Measurements from ENCODE around the gene QRFP.

QRFP gene

DNA sequence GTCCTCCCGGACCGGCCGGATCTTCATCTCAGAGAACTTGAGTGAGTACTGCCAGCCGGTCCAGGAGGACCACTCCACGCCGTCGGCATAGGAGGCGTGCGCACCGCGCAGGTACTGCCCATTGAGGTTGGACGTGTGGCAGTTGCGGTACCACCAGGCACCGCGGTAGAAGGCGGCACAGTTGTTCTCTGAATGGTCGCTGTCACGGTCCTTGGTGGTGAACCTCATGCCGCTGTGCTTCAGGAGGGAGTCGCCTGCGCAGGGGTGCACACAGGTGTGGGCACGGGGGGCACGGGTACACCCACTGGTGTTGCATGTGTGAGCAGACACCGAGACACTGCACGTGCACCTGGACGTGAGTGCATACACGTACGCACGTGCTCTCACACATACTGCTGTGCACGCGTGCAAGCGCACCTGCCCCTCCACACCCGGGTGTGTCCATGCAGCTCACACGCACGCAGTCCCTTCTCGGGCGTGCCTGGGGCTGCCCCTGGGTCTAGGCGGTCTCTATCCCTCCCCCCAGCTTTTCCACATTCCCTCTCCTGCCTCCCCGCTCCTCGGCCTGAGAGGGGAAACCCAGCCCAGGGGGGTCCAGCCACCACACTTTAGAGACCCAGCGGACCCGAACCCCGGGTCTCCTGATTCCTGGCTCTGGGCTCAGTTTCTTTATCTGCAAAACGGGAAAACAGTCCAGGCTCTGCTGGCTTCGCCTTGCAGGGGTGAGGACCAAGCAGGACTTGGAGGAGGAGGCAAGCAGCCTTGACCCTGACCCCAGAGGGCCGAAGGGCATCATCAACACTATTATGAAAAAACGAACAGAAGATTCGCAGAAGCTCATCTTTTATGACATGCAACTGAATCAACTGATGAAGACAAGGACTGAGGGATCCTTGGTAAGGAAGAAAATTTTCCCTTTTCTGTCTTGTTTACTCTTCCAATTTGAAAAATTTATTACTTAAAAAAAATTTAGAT is 7.7 kb upstream of the QRFP start:
- no peak for DNase-seq

DNA sequence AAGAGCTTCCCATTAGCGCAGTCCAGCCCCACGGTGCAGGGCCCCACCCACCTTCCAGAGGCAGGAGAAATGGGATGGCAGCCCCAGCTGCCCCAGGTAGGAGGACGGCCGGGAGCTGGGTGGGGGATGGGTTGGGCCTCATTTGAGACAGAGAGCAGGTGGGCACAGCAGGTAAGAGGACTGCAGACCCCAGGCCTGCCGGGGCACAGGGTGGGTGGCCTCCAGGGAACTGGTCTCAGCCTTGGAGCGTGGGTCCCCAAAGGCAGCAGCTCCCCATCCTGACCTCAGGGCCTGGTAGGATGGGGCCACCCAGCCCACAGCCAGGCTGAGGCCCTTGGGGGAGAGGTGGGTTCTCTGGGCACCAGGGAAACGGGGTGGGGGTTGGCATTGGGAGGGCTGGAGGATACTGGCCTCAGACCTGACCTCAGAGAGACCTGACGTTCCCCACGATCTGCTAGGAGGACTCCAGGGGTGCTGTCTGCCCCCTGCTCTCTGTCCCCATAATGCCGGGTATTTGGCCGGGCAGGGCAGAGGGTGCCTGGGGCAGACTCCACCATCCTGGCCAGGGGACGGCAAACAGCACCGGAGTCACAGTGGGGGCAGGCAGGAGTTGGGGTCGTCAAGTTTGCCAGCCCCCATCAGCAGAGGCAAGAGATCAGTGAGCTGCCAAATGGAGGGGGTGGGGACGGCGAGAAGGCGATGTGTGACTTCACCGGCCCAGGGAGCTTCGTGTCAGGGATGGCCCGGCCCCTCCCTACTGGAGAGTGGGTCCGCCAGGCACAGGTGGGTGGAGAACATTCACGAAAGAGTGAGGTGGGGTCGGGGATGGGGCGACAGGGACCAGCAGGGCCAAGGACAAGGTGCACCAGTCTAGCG is 6.8 kb upstream of the QRFP start:
- DNase-seq = no peak

DNA sequence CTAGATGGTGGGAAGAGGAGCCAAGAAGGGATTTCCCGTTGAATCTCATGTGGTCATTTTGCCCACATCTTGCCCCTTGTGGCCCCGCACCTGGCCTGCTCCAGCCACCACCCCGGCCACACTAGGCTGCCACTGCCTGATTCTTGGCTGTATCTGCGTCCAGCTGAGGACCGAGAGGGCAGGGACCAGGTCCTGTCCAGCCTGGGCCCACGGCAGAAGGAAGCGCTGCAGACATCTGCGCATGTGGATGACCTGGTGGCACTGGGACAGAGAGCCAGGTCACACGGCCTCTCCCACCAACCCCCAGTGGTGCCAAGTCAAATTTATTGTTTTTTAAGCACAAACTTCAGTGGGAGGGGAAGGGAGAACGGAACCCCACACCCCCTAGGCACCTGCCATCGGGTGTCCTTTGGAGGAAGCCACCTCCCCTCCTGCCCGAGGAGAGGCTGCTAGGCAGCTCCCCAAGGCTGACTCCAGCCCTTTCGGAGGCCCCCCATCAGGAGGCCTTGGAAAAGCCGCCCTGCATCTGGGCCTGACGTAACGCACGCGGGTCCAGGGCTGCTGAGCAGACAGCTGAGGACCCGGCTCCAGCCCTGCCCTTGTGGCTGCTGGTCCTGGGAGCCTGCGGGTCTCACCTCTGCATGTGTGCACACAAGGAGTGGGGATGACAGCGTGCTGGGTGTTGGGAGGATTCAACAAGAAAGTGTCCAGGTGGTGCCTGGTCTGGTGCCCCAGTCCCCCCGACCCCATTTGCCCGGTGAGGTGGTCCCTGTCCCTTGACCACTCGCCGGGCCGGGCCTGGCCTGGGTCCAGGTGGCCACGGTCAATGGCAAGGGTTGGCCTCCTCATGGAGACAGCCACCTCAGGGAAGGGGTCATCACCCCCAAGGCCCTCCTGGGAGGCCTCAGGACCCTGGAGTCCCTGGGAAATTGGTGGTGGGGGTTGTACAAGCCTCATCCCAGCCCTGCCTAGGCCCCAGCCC is 5.9 kb upstream of the QRFP start:
- no peak for DNase-seq

DNA sequence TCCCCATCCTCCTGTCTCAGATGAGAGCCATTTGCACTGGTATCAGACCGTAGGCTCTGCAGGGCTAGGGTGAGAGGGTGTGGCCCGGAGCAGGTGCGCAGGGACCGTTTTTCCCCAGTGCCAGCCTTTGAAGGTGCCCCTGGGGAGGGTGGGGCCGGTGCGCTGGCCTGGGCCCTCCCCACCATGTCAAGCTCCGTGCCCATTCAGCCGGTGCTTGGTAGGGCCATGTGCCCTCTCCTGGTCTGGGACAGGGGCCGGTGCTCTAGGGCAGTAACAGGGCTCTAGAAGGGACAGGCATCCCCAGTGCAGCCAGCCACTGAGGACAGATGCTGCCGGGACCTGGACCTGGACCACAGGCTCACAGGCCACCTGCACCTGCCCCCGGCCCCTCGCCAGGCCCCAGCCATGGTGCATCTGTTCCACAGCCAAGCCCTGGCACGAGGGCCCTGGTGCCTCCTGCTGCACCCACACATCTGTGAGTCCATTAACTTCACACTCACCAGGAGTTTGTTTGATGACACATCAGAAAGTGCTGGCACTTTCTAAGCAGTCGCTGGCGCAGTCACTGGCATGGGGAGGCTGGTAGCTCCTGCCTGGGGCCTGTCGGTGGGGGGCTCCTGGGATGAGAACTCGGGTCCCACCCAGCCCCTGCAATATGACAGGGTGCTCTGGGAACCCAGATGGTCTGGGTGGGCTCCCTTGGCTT is 5.0 kb upstream of the QRFP start:
- DNase-seq = no peak

DNA sequence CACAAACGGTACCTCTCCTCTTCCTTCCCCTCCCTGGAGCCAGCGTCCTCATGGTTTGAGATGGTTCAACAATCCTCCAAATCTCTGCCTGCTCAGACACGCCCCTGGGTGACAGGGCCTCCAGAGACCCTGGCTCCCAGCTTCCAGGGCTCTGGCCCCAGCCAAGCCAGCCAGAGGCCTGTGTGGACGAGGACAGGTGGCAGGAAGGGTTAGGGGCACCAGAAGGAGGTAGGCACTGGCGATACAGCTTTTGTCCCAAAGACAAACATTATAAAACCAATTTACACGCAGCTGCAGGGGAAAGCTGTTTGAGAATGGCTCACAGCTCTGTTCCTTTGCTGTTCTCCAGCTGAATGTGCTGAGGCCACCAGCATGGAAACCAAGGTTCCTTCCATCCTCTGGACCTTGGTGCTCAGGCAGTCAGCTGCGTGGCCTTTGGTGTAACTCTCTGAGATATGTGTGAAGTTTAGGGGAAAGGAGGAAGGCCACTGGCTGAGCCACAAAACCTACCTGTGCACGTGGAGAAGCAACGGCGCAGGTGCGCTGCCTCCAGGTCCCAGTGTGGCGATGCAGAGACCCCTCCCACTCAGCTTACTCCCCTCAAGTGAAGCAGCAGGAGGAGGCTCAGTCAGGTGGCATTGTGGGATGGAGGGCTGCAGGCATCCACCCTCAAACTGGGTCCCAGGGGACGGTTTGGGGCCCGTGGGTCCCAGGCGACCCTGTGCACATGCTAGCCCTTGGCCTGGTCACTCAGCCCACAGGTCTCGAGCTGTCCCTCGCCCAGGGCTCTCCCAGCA is 4.3 kb upstream of the QRFP start:
- no peak for DNase-seq

DNA sequence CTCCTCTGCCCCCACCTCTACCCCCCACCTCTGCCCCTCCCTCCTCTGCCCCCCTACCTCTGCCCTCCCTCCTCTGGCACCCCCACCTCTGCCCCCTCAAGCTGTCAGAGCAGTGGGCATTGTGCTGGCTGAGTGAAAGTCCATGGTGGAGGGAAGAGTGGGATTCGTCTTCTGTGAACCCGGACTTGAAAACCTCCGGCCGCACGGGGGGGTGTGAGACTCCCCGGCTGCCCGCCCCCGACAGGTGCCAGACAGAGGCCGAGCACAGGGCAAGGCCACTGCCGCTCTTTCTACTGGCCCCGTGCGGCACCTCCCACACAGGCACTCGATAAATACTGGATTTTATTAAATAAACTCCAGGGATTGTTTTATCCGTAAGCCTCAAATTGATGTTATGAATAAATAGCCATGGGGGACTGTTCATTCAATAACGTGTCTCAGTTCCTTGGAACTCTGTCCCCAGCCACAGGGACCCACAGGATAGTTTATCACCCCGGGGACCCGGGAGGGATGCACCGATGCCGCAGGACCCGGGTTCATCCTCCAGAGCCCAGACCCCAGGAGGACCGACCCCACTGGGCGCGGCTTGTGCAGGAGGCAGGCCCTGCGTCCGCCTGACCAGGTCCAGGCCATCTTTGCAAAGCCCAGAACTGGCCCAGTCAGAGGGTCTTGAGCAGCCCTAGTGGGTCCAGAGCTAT is 2.6 kb upstream of the QRFP start:
- DNase-seq = no peak

DNA sequence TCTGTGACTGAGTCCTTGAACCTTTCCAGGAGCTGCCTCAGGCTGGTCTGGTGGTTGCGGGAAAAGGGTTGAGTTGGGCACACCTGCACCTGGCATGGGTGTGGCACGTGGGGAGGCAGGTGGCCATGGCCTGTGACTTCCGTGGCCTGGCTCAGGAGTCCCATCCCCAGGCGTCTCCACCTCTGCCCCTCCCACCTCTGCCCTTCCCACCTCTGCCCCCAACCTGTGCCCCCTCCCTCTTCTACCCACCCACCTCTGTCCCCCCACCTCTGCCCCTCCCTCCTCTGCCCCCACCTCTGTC is 1.9 kb upstream of the QRFP start:
- DNase-seq = no peak

DNA sequence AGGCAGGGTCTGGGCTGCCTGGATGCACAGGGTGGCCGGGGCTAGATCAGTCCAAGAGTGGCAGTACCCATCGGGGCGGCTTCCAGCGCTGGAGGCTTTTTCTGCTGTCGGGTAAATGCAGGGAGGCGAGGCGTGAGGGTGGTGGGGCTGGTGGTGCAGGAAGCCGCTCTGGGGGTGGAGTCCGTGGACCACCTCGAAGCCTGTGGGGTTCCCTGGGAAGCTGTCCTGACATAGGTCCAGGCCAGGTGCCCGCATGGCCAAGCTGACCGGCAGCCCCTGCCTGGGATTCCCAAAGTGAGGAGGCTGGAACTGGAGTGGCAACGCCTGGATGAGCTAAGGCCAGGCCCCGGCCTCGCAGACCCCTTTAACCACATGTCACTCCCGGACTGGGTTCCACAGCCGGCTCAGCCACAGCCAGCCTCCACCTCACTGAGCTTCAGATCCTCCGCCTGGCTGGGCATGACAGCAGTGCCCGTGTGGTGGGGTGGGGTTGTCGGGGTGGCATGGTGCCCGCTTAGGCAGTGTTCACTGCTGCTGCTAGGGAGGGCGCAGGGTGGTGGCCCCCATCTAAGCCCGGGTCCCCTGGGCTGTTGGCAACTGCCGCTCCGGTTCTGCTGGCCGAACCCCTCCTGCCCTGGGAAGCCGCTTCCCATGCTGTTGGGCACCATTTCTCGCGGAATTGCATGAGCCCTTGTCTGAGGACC is 1.4 kb upstream of the QRFP start:
- no peak for DNase-seq

DNA sequence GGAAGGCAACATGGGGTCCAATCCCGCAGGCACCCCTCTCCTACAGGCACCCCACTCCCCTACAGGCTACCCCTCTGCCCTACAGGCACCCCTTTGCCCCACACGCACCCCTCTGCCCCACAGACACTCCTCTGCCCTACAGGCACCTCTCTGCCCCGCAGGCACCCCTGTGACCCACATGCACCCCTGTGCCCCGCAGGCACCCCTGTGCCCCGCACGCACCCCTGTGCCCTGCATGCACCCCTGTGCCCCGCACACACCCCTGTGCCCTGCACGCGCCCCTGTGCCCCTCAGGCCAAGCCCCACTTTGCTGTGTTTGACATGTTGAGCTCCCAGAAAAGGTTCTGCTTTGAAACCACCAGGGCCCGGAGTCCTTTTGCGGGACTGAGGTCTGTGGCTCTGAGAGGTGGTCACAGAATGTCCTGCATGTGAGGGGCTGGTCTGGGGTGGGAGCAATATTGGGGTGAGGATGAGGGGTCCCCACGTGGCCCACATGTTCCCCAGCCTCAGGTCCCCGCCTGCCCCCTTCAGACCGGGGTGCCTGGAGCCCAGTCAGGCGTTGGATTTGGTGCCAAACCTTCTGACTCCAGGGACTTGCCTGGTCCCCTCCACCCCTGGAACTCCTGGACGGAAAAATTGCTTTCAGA is 616 bp upstream of the QRFP start:
- DNase-seq = no peak

DNA sequence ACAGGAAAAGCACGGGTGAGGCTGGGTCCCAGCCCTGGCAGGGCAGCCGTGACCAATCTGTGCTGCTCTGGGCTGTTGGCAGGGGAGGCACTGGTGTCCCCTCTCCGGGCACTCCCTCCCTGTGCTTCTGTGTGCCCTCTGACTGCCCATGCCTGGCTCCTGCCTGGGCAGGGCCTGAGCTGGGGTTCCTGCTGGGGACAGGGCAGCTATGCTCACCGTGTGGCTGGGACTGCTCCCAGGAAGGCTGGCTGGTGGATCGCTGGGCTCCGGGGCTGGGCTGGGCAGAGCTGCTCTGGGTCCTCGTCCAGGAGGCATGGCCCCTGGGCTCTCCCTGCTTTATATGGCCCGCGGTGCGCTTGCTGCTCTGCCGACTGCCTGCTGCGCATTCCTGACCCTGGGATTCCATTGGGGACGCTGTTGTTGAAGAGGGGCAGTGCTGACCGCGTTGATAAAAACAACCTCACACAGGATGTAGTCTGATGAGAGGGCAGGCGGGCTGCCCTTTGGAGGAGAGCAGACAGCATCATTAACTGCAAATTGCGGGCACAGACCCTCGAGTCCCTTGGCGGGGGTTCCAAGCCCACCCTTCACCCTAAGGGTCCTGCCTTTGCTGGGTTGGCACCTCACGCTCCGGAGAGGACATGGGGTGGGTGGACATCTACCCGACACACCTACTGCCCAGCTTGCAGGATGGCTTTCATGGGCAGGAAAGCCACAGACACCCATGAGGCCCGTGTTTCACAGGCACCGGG is 955 bp downstream of the QRFP start:
- no peak for DNase-seq

DNA sequence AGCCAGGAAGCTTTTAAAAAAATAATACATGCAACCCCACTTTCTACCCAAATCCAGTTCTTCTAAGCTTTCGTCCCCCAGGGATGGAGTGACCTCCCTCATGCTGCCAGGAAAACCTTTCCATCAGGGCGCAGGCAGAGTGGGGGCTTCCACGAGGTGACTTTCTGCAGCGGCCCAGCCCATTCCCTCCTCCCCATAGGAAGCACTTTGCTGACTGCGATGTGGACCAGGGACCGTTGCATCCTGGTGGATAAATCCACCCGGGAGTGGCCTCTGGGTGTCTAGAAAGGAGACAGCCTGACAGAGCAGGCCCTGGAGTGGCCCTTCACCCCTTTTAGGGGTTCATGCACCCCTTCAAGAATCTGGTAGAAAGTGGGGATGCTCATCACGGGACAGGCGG is 1.6 kb downstream of the QRFP start:
- DNase-seq = no peak

DNA sequence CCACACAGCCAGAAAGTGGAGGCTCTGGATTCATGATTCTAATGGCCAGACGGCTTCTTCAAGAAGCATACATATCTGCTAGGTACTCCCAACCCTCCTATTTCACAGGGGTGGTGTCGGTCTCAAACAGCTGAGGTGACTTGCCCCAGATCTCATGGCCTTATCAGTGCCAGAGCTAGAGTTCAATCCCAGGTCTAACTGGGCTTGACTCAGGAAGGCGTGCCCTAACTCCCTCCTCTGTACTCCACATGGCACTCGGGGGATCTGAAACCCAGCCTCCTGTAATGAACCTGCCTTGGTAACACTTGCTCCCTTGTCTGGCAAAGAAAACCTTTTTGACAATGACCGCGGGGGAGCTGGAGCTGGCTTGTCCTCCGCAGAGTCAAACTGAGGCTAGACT is 2.1 kb downstream of the QRFP start:
- no peak for DNase-seq

DNA sequence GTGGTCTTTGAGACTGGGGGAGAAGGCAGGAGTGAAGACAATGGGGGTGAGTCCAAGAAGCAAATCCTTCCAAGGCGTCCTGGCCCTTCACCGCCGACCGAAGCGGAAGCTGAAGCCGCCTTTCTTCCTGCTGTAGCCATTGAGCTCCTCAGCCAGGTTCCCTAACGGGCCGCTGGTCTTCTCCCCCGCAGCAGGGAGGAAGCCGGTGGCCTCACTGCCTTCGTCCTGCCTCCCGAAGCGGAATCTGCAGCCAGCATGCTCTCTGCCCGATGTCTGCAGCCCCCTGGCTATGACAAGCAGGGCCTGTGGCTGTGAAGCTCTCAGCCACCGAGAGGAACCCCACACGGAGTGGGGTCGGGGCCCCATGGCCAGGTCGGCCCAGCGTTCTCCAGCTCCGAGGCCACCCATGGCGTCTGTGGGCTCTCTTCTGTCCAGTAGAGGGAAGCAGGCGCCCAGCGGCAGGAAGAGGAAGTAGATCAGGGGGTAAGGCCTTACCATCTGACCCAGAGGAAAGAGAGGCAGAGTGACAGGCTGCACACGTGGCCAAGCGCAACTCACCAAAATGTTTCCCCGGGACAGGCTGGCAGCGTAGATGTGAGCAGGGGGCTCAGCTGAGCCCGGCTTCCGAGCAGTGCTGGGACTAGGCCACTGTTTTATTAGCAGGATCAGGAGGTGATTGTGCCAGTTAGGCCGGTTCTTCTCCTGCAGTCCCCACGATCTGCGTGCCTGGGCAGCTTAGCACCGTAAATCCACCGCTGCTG is 3.1 kb downstream of the QRFP start:
- no peak for DNase-seq

DNA sequence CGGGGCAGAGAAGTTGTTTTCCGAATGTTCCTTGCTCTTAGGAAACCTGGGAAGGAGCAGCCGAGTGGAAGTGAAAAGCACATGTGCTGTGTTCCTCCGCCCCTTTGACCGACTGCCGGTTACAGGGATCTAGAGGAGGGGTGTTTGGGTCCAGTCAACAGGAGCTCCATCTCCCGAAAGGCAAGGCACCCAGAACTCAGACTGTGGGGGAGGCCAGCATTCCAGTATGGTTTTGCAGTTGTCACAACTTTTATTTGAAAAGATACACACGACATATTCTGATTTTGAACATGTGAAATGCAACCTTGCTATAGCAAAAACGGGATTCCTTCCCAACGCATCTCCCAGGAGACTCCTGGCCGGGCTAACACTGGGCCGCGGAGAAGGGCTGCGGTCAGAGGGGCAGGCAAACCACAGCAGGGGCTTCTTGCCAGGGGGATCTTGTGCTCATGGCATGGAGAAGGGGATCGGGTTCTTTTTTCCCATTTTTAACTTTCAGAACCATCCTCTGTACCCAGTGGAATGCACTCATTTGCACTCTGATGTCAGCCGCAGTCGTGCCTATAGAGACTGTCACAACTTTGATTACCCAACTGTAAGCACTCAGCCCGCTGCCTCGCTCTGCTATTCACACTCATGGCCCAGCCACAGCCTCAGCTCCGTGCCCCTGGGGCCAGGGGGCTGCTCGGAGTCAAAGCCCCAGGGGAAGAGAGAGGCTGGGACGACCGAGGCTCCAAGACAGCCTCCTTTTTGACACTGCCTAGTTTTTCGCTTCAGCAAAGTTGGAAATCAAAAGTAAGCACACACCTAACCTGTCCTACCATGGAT is 3.9 kb downstream of the QRFP start:
- no peak for DNase-seq

DNA sequence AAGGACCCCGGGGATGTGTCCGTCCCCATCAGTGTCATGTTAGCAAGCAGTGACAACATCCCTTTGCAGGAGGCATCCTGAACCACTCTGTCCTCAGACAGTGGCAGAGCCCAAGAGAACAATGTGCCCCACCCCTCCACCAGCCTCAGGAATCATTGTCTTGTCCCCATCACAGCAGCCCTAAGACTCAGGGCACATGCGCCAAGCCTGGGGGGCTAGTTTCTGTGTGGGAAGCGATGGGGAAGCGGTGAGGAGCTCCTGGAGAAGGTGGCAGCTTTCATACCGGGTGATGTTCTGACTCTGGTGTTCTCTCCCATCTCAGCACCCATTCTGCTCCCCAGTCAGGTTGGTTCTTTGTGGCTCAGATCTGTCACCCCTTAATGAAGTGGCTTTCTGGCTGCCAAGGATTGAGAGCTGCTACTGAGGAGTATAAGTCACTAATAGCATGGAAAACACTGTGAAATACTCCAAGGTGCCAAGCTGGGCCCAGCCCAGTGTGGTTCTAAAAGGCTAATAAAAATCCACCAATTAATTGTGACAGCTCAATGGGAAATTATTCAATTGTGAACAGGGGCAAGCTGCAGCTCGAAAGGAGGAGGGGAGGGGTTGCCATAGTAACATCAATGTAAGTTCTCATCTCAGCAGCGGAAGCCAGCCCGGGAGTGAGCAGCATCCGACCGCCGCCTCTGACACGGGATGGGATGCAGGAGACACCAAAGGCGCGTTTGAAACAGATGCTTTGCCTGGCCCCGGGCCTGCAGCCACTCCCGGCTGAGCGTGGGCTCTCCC is 4.7 kb downstream of the QRFP start:
- no peak for DNase-seq

All from activated CD8-positive, alpha-beta memory T cell treated with anti-CD3 and anti-CD28 coated beads for 24 hours (primary cell).